ENCODE measurements around the gene TFIP11. TPM values are rescaled to one million over a fixed set of nuclear protein-coding genes. Genes with fewer than 3 reads are reported as not detected.

TFIP11 gene
- total and polyA plus RNA-seq, 2 donors (not counting 1 experiment from before 2014, with no cell fraction given): 33.5 to 82.8 TPM

- Histone ChIP-seq H3K4me3 (ENCODE audit: control extremely low read depth in 1 of 5, extremely low read depth in 1 of 5, insufficient read depth in 1 of 5, low read depth in 2 of 5, low read length in 4 of 5) (no peak overlapping the region), H3K4me2 (replicated peaks; ENCODE audit: low read depth, low read length, poor library complexity, severe bottlenecking) (no peak overlapping the region), H3K9ac (ENCODE audit: low read length) (no peak overlapping the region), H3K27ac (ENCODE audit: low read length in 2 of 2) (no peak overlapping the region), H3K79me2 (ENCODE audit: control insufficient read depth, insufficient read depth, low read length) (peaks cover 73% of the 10 kb centered on the region), H4K20me1 (ENCODE audit: control insufficient read depth, insufficient read depth, low read length, poor library complexity, severe bottlenecking) (peaks cover 3% of the 10 kb centered on the region), H3K9me3 (ENCODE audit: control extremely low read depth in 1 of 3, control insufficient read depth in 2 of 3, insufficient read depth in 1 of 3, low read length in 2 of 3) (no peaks in the 10 kb centered on the region), H3K27me3 (replicated peaks in 1 of 4; ENCODE audit: control extremely low read depth in 1 of 4, control insufficient read depth in 3 of 4, insufficient read depth in 4 of 4, low read length in 3 of 4) (no peaks in the 10 kb centered on the region), H3K4me1 (ENCODE audit: control insufficient read depth in 2 of 2, insufficient read depth in 2 of 2, low read length in 2 of 2) (no peaks in the 10 kb centered on the region), H2AFZ (ENCODE audit: insufficient read depth, low read depth, low read length, poor library complexity, severe bottlenecking) (no peak overlapping the region), H3K36me3 (replicated peaks in 1 of 2; ENCODE audit: control extremely low read depth in 1 of 2, control insufficient read depth in 1 of 2, extremely low read depth in 1 of 2, insufficient read depth in 2 of 2, low read length in 1 of 2) (peaks cover 0 to 16% of the 10 kb centered on the region in 2 experiments)
- WGBS (ENCODE audit: insufficient coverage): 81% methylated on average over 6 of the region's 9 CpGs
- intact Hi-C loops (cut with micrococcal nuclease): no loop called here
- Mint-ChIP-seq H3K4me1 (peaks cover 4% of the 10 kb centered on the region), H3K27ac (no peak overlapping the region), H3K27me3 (no peaks in the 10 kb centered on the region), H3K9me3 (ENCODE audit: insufficient read depth) (no peaks in the 10 kb centered on the region), H3K4me3 (no peak overlapping the region)
- no peak for ATAC-seq (ENCODE audit: low read depth)
- POLR2A ChIA-PET: no interaction called here
- CTCF ChIA-PET: no interaction called here
- no peak for DNase-seq
- no peak for TF ChIP-seq CTCF (IDR thresholded peaks at IDR 0.05)
- TF ChIP-seq EZH2 (IDR thresholded peaks at IDR 0.05; ENCODE audit: borderline replicate concordance, insufficient read depth, low read depth, low read length, poor library complexity, severe bottlenecking): no peak
Measured at GRCh38 chr22:26561756-26562417, 49.6 kb upstream of the TFIP11 start.

- Histone ChIP-seq H3K27ac (ENCODE audit: low read length in 2 of 2) (no peak overlapping the region), H3K4me2 (replicated peaks; ENCODE audit: low read depth, low read length, poor library complexity, severe bottlenecking) (no peak overlapping the region), H4K20me1 (ENCODE audit: control insufficient read depth, insufficient read depth, low read length, poor library complexity, severe bottlenecking) (no peaks in the 10 kb centered on the region), H3K27me3 (replicated peaks in 1 of 4; ENCODE audit: control extremely low read depth in 1 of 4, control insufficient read depth in 3 of 4, insufficient read depth in 4 of 4, low read length in 3 of 4) (no peaks in the 10 kb centered on the region), H2AFZ (ENCODE audit: insufficient read depth, low read depth, low read length, poor library complexity, severe bottlenecking) (no peak overlapping the region), H3K79me2 (ENCODE audit: control insufficient read depth, insufficient read depth, low read length) (peaks cover 74% of the 10 kb centered on the region), H3K9ac (ENCODE audit: low read length) (no peak overlapping the region), H3K4me1 (ENCODE audit: control insufficient read depth in 2 of 2, insufficient read depth in 2 of 2, low read length in 2 of 2) (no peaks in the 10 kb centered on the region), H3K36me3 (replicated peaks in 1 of 2; ENCODE audit: control extremely low read depth in 1 of 2, control insufficient read depth in 1 of 2, extremely low read depth in 1 of 2, insufficient read depth in 2 of 2, low read length in 1 of 2) (peaks cover 1 to 13% of the 10 kb centered on the region in 2 experiments), H3K9me3 (ENCODE audit: control extremely low read depth in 1 of 3, control insufficient read depth in 2 of 3, insufficient read depth in 1 of 3, low read length in 2 of 3) (no peaks in the 10 kb centered on the region), H3K4me3 (ENCODE audit: control extremely low read depth in 1 of 5, extremely low read depth in 1 of 5, insufficient read depth in 1 of 5, low read depth in 2 of 5, low read length in 4 of 5) (no peak overlapping the region)
- ChIA-PET CTCF (no interaction called here), POLR2A (no interaction called here)
- Mint-ChIP-seq H3K27ac (no peak overlapping the region), H3K9me3 (ENCODE audit: insufficient read depth) (no peaks in the 10 kb centered on the region), H3K27me3 (no peaks in the 10 kb centered on the region), H3K4me3 (no peak overlapping the region), H3K4me1 (peaks cover 1% of the 10 kb centered on the region)
- 93% methylated on average over 8 of the region's 13 CpGs for WGBS (ENCODE audit: insufficient coverage)
- no peak for TF ChIP-seq CTCF (IDR thresholded peaks at IDR 0.05)
- no peak for TF ChIP-seq EZH2 (IDR thresholded peaks at IDR 0.05; ENCODE audit: borderline replicate concordance, insufficient read depth, low read depth, low read length, poor library complexity, severe bottlenecking)
- intact Hi-C loops (cut with micrococcal nuclease): no loop called here
- DNase-seq (no peak), ATAC-seq (ENCODE audit: low read depth) (no peak)
Measured at GRCh38 chr22:26559961-26560575, 47.8 kb upstream of the TFIP11 start.

Measured in B cell (primary cell).